ENCODE results near the gene MISP3. TPM values are rescaled to one million over a fixed set of nuclear protein-coding genes. Genes with fewer than 3 reads are reported as not detected.

MISP3 gene
- total RNA-seq, 1 donor from 2014 or later = 0.79 TPM

- Histone ChIP-seq H4K20me1 (ENCODE audit: insufficient read depth, low read length) (peaks cover 53% of the 10 kb centered on the region), H2AFZ (ENCODE audit: low read depth, low read length) (no peak overlapping the region), H3K27ac (ENCODE audit: low read depth, low read length) (no peak overlapping the region), H3K36me3 (ENCODE audit: insufficient read depth, low read length) (no peaks in the 10 kb centered on the region), H3K4me1 (ENCODE audit: insufficient read depth, low read length) (peaks cover 24% of the 10 kb centered on the region), H3K4me2 (ENCODE audit: low read length) (no peak overlapping the region), H3K9ac (ENCODE audit: low read length) (no peak overlapping the region), H3K27me3 (ENCODE audit: insufficient read depth, low read length) (no peaks in the 10 kb centered on the region), H3K4me3 (ENCODE audit: insufficient read depth, low read depth, low read length) (no peak overlapping the region), H3K9me3 (ENCODE audit: insufficient read depth, low read depth, low read length) (no peaks in the 10 kb centered on the region), H3K79me2 (ENCODE audit: insufficient read depth, low read length) (peaks cover 60% of the 10 kb centered on the region)
- no peaks in the 10 kb centered on the region for H3K27me3 Mint-ChIP-seq (ENCODE audit: low read depth, unreplicated experiment)
- H3K4me3 Mint-ChIP-seq (ENCODE audit: unreplicated experiment) = no peak overlapping the region
- no peaks in the 10 kb centered on the region for H3K9me3 Mint-ChIP-seq (ENCODE audit: unreplicated experiment)
- peaks cover 10% of the 10 kb centered on the region for H3K4me1 Mint-ChIP-seq (ENCODE audit: low read depth, unreplicated experiment)
- DNase-seq (ENCODE audit: low read depth) = no peak
- no peak overlapping the region for H3K27ac Mint-ChIP-seq (ENCODE audit: unreplicated experiment)
- FAIRE-seq = no peak
- TF ChIP-seq CTCF (IDR thresholded peaks at IDR 0.05; ENCODE audit: insufficient read depth, low read depth, low read length) (no peak), EZH2 (IDR thresholded peaks at IDR 0.05; ENCODE audit: insufficient read depth, low read length) (no peak)
- H3K36me3 Mint-ChIP-seq (ENCODE audit: low read depth, unreplicated experiment) = peaks cover 7% of the 10 kb centered on the region
Observed at GRCh38 chr19:14111486-14111885, 38.9 kb downstream of the MISP3 start.

- peak overlapping the region; percentile 17 for H3K9ac ChIP-seq (ENCODE audit: low read length)
- H3K4me2 ChIP-seq (ENCODE audit: low read length) = peak overlapping the region; percentile 71
- peaks cover 14% of the 10 kb centered on the region for H3K4me1 Mint-ChIP-seq (ENCODE audit: low read depth, unreplicated experiment)
- FAIRE-seq (no peak), DNase-seq (ENCODE audit: low read depth) (no peak)
- H3K36me3 ChIP-seq (ENCODE audit: insufficient read depth, low read length) = no peaks in the 10 kb centered on the region
- H3K9me3 Mint-ChIP-seq (ENCODE audit: unreplicated experiment) = no peaks in the 10 kb centered on the region
- no peaks in the 10 kb centered on the region for H3K27me3 Mint-ChIP-seq (ENCODE audit: low read depth, unreplicated experiment)
- H4K20me1 ChIP-seq (ENCODE audit: insufficient read depth, low read length) = peaks cover 60% of the 10 kb centered on the region
- H2AFZ ChIP-seq (ENCODE audit: low read depth, low read length) = no peak overlapping the region
- H3K4me3 ChIP-seq (ENCODE audit: insufficient read depth, low read depth, low read length) = no peak overlapping the region
- H3K79me2 ChIP-seq (ENCODE audit: insufficient read depth, low read length) = peaks cover 67% of the 10 kb centered on the region
- H3K9me3 ChIP-seq (ENCODE audit: insufficient read depth, low read depth, low read length) = no peaks in the 10 kb centered on the region
- TF ChIP-seq CTCF (IDR thresholded peaks at IDR 0.05; ENCODE audit: insufficient read depth, low read depth, low read length) (no peak), EZH2 (IDR thresholded peaks at IDR 0.05; ENCODE audit: insufficient read depth, low read length) (no peak)
- H3K4me3 Mint-ChIP-seq (ENCODE audit: unreplicated experiment) = no peak overlapping the region
- H3K27ac ChIP-seq (ENCODE audit: low read depth, low read length) = no peak overlapping the region
- H3K27me3 ChIP-seq (ENCODE audit: insufficient read depth, low read length) = no peaks in the 10 kb centered on the region
- H3K4me1 ChIP-seq (ENCODE audit: insufficient read depth, low read length) = peaks cover 27% of the 10 kb centered on the region
- H3K36me3 Mint-ChIP-seq (ENCODE audit: low read depth, unreplicated experiment) = peaks cover 7% of the 10 kb centered on the region
- H3K27ac Mint-ChIP-seq (ENCODE audit: unreplicated experiment) = no peak overlapping the region
Observed at GRCh38 chr19:14112051-14112808, 39.6 kb downstream of the MISP3 start.

- Histone ChIP-seq H2AFZ (ENCODE audit: low read depth, low read length) (no peak overlapping the region), H4K20me1 (ENCODE audit: insufficient read depth, low read length) (peaks cover 54% of the 10 kb centered on the region)
Observed at GRCh38 chr19:14112809-14113385, 40.3 kb downstream of the MISP3 start.

More at GRCh38 chr19:14112809-14113385, 40.3 kb downstream of the MISP3 start:
- Histone ChIP-seq H3K9ac (ENCODE audit: low read length) (peak overlapping the region; percentile 17), H3K27ac (ENCODE audit: low read depth, low read length) (peak overlapping the region; percentile 2), H3K4me3 (ENCODE audit: insufficient read depth, low read depth, low read length) (no peak overlapping the region), H3K4me1 (ENCODE audit: insufficient read depth, low read length) (peaks cover 26% of the 10 kb centered on the region), H3K36me3 (ENCODE audit: insufficient read depth, low read length) (no peaks in the 10 kb centered on the region), H3K9me3 (ENCODE audit: insufficient read depth, low read depth, low read length) (no peaks in the 10 kb centered on the region), H3K79me2 (ENCODE audit: insufficient read depth, low read length) (peaks cover 63% of the 10 kb centered on the region), H3K27me3 (ENCODE audit: insufficient read depth, low read length) (no peaks in the 10 kb centered on the region), H3K4me2 (ENCODE audit: low read length) (peak overlapping the region; percentile 71)
- no peaks in the 10 kb centered on the region for H3K9me3 Mint-ChIP-seq (ENCODE audit: unreplicated experiment)
- peaks cover 14% of the 10 kb centered on the region for H3K4me1 Mint-ChIP-seq (ENCODE audit: low read depth, unreplicated experiment)
- DNase-seq (ENCODE audit: low read depth) (no peak), FAIRE-seq (no peak)
- TF ChIP-seq CTCF (IDR thresholded peaks at IDR 0.05; ENCODE audit: insufficient read depth, low read depth, low read length) (no peak), EZH2 (IDR thresholded peaks at IDR 0.05; ENCODE audit: insufficient read depth, low read length) (no peak)
- H3K36me3 Mint-ChIP-seq (ENCODE audit: low read depth, unreplicated experiment) = peaks cover 5% of the 10 kb centered on the region
- no peak overlapping the region for H3K4me3 Mint-ChIP-seq (ENCODE audit: unreplicated experiment)
- H3K27ac Mint-ChIP-seq (ENCODE audit: unreplicated experiment) = no peak overlapping the region
- H3K27me3 Mint-ChIP-seq (ENCODE audit: low read depth, unreplicated experiment) = no peaks in the 10 kb centered on the region
